VCaP (cell line): Measurements from ENCODE around the gene RET.

Experiments used
- H3K27ac ChIP-seq: fragments of 450-650 bp; 2 replicates; pipeline ENCODE4 v1.5.1; 2017
- TF ChIP-seq, protein P1 (sequence below): fragments of 450-650 bp; conservative IDR thresholded peaks from 2 replicates; pipeline ENCODE4 v1.5.1; 2017; ENCODE audit warnings: mild to moderate bottlenecking, moderate library complexity

Gene RET

DNA sequence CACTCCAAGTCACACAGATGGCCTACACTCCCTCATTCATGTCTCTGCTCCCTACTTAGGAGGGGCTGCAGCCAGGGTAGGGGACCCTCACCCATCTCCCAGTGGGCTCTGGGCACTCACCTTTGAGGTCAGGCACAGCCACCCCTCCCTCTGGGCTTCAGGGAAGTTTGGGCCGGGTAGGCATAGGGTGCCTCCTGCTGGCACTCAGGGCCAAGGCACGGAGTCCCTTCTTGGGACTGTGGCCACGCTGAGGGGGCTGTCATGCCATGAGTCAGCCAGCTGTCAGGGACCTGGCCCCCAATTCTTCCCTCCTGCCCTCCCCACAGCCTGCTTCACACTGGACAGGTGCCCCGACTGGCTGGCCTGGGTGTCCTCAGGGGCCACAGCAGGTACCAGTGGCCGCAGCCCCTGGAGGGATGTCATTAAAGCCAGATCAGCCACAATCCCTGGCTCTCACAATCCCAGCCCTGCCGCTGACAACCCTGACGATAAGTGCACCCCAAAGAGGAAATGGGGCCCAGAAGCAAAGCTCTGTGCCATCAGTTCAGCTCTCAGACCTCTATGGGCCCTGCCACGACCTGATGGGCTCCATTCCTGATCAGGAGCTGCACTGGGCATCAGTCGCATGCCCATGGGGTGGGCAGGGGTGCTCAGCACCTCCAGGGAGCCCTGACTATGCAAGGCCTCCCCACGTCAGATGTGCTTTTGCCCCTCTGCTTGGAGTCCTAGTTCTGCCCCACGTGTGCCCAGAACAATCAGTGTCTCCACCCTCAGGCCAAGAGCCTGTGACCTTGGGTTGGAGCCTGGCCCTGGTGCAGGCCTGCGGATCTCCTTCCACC is 34.1 kb upstream of the RET start:
- TF ChIP-seq, protein P1, sequence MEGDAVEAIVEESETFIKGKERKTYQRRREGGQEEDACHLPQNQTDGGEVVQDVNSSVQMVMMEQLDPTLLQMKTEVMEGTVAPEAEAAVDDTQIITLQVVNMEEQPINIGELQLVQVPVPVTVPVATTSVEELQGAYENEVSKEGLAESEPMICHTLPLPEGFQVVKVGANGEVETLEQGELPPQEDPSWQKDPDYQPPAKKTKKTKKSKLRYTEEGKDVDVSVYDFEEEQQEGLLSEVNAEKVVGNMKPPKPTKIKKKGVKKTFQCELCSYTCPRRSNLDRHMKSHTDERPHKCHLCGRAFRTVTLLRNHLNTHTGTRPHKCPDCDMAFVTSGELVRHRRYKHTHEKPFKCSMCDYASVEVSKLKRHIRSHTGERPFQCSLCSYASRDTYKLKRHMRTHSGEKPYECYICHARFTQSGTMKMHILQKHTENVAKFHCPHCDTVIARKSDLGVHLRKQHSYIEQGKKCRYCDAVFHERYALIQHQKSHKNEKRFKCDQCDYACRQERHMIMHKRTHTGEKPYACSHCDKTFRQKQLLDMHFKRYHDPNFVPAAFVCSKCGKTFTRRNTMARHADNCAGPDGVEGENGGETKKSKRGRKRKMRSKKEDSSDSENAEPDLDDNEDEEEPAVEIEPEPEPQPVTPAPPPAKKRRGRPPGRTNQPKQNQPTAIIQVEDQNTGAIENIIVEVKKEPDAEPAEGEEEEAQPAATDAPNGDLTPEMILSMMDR, result no peak
- H3K27ac ChIP-seq, result no peak overlapping the region

DNA sequence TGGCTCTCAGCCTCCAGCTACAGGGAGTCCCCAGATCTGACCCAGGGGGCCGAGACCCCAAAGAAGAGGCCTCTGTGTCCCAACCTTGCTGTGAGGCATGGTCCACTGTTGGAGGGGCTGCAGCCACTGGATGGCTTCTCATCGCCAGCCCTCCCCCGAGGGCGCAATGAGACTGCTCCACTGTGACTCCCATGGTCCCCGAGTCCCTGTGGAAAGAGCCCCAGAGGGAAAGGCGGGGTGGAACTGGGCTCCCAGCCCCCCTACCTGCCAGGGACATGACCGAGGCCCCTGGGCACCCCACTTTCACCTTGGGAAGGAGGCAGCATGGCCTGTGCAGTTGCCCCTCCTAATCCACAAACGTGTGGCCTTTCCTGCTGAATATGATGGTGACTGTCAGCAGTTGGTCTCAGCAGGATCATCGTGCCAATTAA is 33.5 kb upstream of the RET start:
- no peak overlapping the region for H3K27ac ChIP-seq
- TF ChIP-seq, protein P1, result no peak

- TF ChIP-seq, protein P1, result no peak
Measured at GRCh38 chr10:43043773-43044447, 33.0 kb upstream of the RET start.

DNA sequence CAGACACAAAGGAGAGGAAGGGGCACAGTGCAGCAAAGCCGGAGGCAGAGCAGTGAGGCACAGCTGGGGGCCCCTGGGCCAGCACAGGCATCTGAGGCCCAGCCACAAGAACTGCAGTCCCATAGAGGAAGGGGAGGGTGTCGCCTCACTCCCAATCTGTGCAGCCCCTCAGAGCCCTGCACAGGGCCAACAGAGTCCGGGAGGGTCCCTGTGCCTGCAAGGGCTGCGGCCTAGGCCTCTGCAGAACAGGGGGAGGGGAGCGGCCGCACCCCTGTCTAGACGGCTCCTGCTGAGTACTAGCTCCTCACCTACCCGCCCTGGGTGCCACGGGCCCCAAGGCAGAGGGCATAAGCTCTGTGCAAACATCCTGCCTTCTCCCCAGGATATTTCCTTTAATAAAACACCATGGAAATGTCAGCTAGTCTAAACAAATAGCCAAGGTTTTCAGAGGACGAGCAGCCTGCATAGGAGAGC is 32.4 kb upstream of the RET start:
- H3K27ac ChIP-seq, result peak overlapping the region; percentile 73
- TF ChIP-seq, protein P1, result no peak

More at GRCh38 chr10:43043773-43044447, 33.0 kb upstream of the RET start:
- peak overlapping the region; percentile 73 for H3K27ac ChIP-seq

DNA sequence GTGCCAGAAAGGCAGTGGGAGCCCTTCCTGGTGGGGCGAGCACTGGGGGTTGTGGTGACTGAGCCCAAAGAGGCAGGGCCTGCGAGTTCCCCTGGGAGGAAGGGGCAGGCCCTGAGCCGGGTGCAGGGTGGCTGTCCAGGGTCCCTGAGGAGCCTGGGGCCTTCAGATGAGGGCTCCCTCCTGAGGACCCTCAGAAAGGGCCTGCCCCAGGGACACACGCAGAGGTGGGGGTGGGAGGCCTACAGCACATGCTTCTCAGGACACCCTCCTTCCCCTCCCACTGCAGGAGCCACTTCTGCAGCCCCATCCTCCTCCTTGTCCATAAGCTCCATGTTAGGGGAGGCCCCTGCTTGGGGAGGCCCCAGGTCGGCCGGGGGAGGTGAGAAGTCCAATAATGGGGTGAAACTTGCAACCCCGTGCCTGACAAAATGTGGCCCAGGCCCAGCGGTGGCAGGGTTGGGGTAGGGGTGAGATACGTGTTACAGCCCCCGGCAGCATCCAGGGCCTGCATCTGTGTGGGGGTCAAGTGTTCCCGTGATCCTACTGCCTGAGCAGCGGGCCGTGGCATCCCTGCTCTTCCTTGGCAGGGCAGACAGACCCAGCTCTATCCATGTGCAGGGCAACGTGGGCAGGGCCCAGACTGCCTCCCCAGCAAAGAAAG is 31.8 kb upstream of the RET start:
- H3K27ac ChIP-seq, result peak overlapping the region; percentile 73
- TF ChIP-seq, protein P1, result no peak

DNA sequence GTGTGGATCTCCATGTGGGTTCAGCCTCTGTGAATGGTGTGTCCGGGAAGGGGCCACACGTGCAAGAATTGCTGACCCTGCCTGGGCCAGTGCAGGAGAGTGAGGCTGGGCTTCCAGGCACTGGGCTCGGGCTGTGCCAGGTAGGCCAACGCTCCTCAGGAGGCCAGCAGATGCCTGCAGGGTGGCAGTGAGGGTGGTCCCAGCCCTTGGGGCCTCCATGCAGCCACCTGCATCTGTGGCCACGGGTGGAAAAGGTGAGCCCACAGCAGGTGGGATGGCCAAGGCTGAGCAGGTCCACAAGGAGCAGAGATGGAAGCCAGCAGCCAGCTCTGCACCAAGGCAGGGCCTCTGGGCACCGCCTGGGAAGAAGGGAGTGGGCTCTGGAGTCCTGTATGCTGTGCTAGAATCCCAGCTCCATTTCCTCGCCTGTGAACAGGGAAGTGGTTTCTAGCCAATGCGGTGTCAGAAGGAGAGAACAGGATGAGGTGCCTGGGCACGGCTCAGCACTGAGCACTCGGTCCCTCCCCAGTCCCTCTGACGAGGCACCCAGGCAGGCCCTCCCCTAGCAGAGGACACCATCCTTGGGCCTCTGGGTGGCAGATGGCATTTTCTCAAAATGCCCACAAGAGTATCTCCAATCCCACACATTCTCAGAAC is 31.1 kb upstream of the RET start:
- TF ChIP-seq, protein P1, result no peak
- peak overlapping the region; percentile 73; the same call in 1 of the 2 replicates for H3K27ac ChIP-seq
